DMS53 treated with DMSO at 0.1 percent for 48 hours (cell line): ENCODE measurements around the gene MCC.

ENCODE experiments used
- DNase-seq: peaks from one replicate; lab custom pipeline; 2025; ENCODE audit not compliant: unreplicated experiment; lab: John Stamatoyannopoulos, UW

The MCC gene

GRCh38 chr5:113373426-113373825, 114.8 kb downstream of the MCC start:
- no peak for DNase-seq

- no peak for DNase-seq
These were observed 116.5 kb downstream of the MCC start for GRCh38 chr5:113371721-113372196.

- DNase-seq: no peak
These were observed 120.7 kb downstream of the MCC start for GRCh38 chr5:113367586-113367985.

GRCh38 chr5:113364466-113364865, 123.8 kb downstream of the MCC start:
- no peak for DNase-seq

GRCh38 chr5:113361701-113362100, 126.6 kb downstream of the MCC start:
- DNase-seq: no peak

- no peak for DNase-seq
These were observed 128.8 kb downstream of the MCC start for GRCh38 chr5:113359419-113359818.

- DNase-seq: no peak
These were observed 129.6 kb downstream of the MCC start for GRCh38 chr5:113358696-113359095.

- DNase-seq: no peak
These were observed 130.4 kb downstream of the MCC start for GRCh38 chr5:113357696-113358476.

- no peak for DNase-seq
These were observed 131.8 kb downstream of the MCC start for GRCh38 chr5:113356487-113356886.

GRCh38 chr5:113354055-113354454, 134.2 kb downstream of the MCC start:
- no peak for DNase-seq

GRCh38 chr5:113347572-113347971, 140.7 kb downstream of the MCC start:
- no peak for DNase-seq

GRCh38 chr5:113344973-113345940, 143.0 kb downstream of the MCC start:
- no peak for DNase-seq

- no peak for DNase-seq
These were observed 144.9 kb downstream of the MCC start for GRCh38 chr5:113343343-113343742.

GRCh38 chr5:113340537-113340936, 147.7 kb downstream of the MCC start:
- DNase-seq: no peak

GRCh38 chr5:113338628-113339027, 149.6 kb downstream of the MCC start:
- no peak for DNase-seq

GRCh38 chr5:113337515-113338415, 150.5 kb downstream of the MCC start:
- no peak for DNase-seq

- DNase-seq: no peak
These were observed 151.3 kb downstream of the MCC start for GRCh38 chr5:113336975-113337374.

- no peak for DNase-seq
These were observed 154.8 kb downstream of the MCC start for GRCh38 chr5:113333411-113333810.

- DNase-seq: peak; percentile 43
These were observed 157.1 kb downstream of the MCC start for GRCh38 chr5:113331209-113331551.

- DNase-seq: peak; percentile 19
These were observed 157.6 kb downstream of the MCC start for GRCh38 chr5:113330533-113331208.
